Activated CD4-positive, alpha-beta memory T cell treated with anti-CD3 and anti-CD28 coated beads for 36 hours (primary cell): Measurements from ENCODE around the gene ABCA1. TPM values are rescaled to one million over a fixed set of nuclear protein-coding genes. Genes with fewer than 3 reads are reported as not detected.

Source experiments
- CTCF ChIA-PET: fragments of 350-600 bp; sonication (Branson Sonifier 250); formaldehyde crosslinking; loops from one replicate; lab custom pipeline; 2021; ENCODE audit warnings: antibody characterized with exemption, inconsistent platforms; lab: Charles Lee
- POLR2A ChIA-PET: fragments of 350-600 bp; sonication (Branson Sonifier 250); formaldehyde crosslinking; loops from one replicate; lab custom pipeline; 2021; ENCODE audit warnings: antibody characterized with exemption; lab: Charles Lee
- DNase-seq: peaks from one replicate; pipeline ENCODE4 v3.0.0-alpha.2; 2020
- H3K27ac Mint-ChIP-seq: one replicate; pipeline ENCODE4 v1.8.0; 2021; ENCODE audit warnings: mixed read lengths
- H3K27me3 Mint-ChIP-seq: one replicate; pipeline ENCODE4 v1.8.0; 2021; ENCODE audit warnings: mixed read lengths
- H3K36me3 Mint-ChIP-seq: one replicate; pipeline ENCODE4 v1.8.0; 2021; ENCODE audit warnings: mixed read lengths
- H3K4me1 Mint-ChIP-seq: one replicate; pipeline ENCODE4 v1.8.0; 2021; ENCODE audit warnings: low read depth, mixed read lengths
- H3K4me3 Mint-ChIP-seq: one replicate; pipeline ENCODE4 v1.8.0; 2021; ENCODE audit warnings: mild to moderate bottlenecking, mixed read lengths
- H3K9me3 Mint-ChIP-seq: one replicate; pipeline ENCODE4 v1.8.0; 2021; ENCODE audit warnings: mixed read lengths
- intact Hi-C: fragments of 100-400 bp; cut with micrococcal nuclease; formaldehyde crosslinking; loops from one replicate; pipeline ENCODE4 v1.15.1; 2023
- total RNA-seq, 2 experiments: library from RNA; stranded (reverse); gene quantifications; one replicate each; pipeline ENCODE4 v1.2.3, GENCODE V29; 2021

The ABCA1 gene
- total RNA-seq, 2 experiments from 2014 or later = 6.1 TPM

- no peak overlapping the region for H3K4me3 Mint-ChIP-seq
- H3K9me3 Mint-ChIP-seq = no peaks in the 10 kb centered on the region
- intact Hi-C loops = no loop called here
- H3K27ac Mint-ChIP-seq = no peak overlapping the region
- DNase-seq = no peak
- no peaks in the 10 kb centered on the region for H3K27me3 Mint-ChIP-seq
- ChIA-PET POLR2A (no interaction called here), CTCF (no interaction called here)
- H3K4me1 Mint-ChIP-seq = no peaks in the 10 kb centered on the region
- no peaks in the 10 kb centered on the region for H3K36me3 Mint-ChIP-seq
Observed at GRCh38 chr9:104800068-104800785, 127.7 kb downstream of the ABCA1 start.

GRCh38 chr9:104798209-104798995, 129.6 kb downstream of the ABCA1 start:
- H3K27ac Mint-ChIP-seq = no peak overlapping the region
- no peak overlapping the region for H3K4me3 Mint-ChIP-seq
- no peaks in the 10 kb centered on the region for H3K27me3 Mint-ChIP-seq
- ChIA-PET CTCF (no interaction called here), POLR2A (no interaction called here)
- peaks cover 6% of the 10 kb centered on the region for H3K36me3 Mint-ChIP-seq
- peaks cover 4% of the 10 kb centered on the region for H3K4me1 Mint-ChIP-seq
- H3K9me3 Mint-ChIP-seq = no peaks in the 10 kb centered on the region
- intact Hi-C loops = no loop called here
- DNase-seq = no peak

- Mint-ChIP-seq H3K4me3 (no peak overlapping the region), H3K9me3 (no peaks in the 10 kb centered on the region), H3K27me3 (no peaks in the 10 kb centered on the region), H3K4me1 (peaks cover 4% of the 10 kb centered on the region), H3K27ac (no peak overlapping the region), H3K36me3 (peaks cover 8% of the 10 kb centered on the region)
- POLR2A ChIA-PET = no interaction called here
- CTCF ChIA-PET = no interaction called here
- DNase-seq = no peak
- intact Hi-C loops = no loop called here
Observed at GRCh38 chr9:104795857-104796256, 132.1 kb downstream of the ABCA1 start.

- no peak overlapping the region for H3K4me3 Mint-ChIP-seq
- ChIA-PET CTCF (no interaction called here), POLR2A (no interaction called here)
- H3K27me3 Mint-ChIP-seq = no peaks in the 10 kb centered on the region
- peaks cover 8% of the 10 kb centered on the region for H3K36me3 Mint-ChIP-seq
- no peak for DNase-seq
- H3K4me1 Mint-ChIP-seq = peaks cover 4% of the 10 kb centered on the region
- intact Hi-C loops = no loop called here
- H3K27ac Mint-ChIP-seq = no peak overlapping the region
- H3K9me3 Mint-ChIP-seq = no peaks in the 10 kb centered on the region
Observed at GRCh38 chr9:104795082-104795481, 132.9 kb downstream of the ABCA1 start.

GRCh38 chr9:104794070-104794469, 133.9 kb downstream of the ABCA1 start:
- peaks cover 8% of the 10 kb centered on the region for H3K36me3 Mint-ChIP-seq
- intact Hi-C loops = no loop called here
- ChIA-PET CTCF (no interaction called here), POLR2A (no interaction called here)
- peaks cover 4% of the 10 kb centered on the region for H3K4me1 Mint-ChIP-seq
- no peaks in the 10 kb centered on the region for H3K9me3 Mint-ChIP-seq
- no peak overlapping the region for H3K27ac Mint-ChIP-seq
- peak; percentile 44 for DNase-seq
- no peak overlapping the region for H3K4me3 Mint-ChIP-seq
- no peaks in the 10 kb centered on the region for H3K27me3 Mint-ChIP-seq

- Mint-ChIP-seq H3K9me3 (no peaks in the 10 kb centered on the region), H3K4me3 (no peak overlapping the region), H3K4me1 (no peaks in the 10 kb centered on the region), H3K27ac (no peak overlapping the region), H3K27me3 (no peaks in the 10 kb centered on the region), H3K36me3 (peaks cover 7% of the 10 kb centered on the region)
- DNase-seq = no peak
- POLR2A ChIA-PET = no interaction called here
- CTCF ChIA-PET = no interaction called here
- intact Hi-C loops = no loop called here
Observed at GRCh38 chr9:104788251-104788650, 139.7 kb downstream of the ABCA1 start.

- H3K36me3 Mint-ChIP-seq = peaks cover 7% of the 10 kb centered on the region
- DNase-seq = no peak
- no peak overlapping the region for H3K27ac Mint-ChIP-seq
- no peaks in the 10 kb centered on the region for H3K4me1 Mint-ChIP-seq
- intact Hi-C loops = no loop called here
- ChIA-PET POLR2A (no interaction called here), CTCF (interaction anchor here (0.7 kb wide), 1 partner anchor 207 kb away, joined by 3 read pairs; no protein-coding TSS in a partner anchor)
- no peak overlapping the region for H3K4me3 Mint-ChIP-seq
- no peaks in the 10 kb centered on the region for H3K27me3 Mint-ChIP-seq
- no peaks in the 10 kb centered on the region for H3K9me3 Mint-ChIP-seq
Observed at GRCh38 chr9:104787306-104788015, 140.5 kb downstream of the ABCA1 start.

- POLR2A ChIA-PET = no interaction called here
- Mint-ChIP-seq H3K27ac (no peak overlapping the region), H3K4me1 (no peaks in the 10 kb centered on the region), H3K36me3 (peaks cover 7% of the 10 kb centered on the region), H3K9me3 (no peaks in the 10 kb centered on the region), H3K4me3 (no peak overlapping the region), H3K27me3 (peaks cover 1% of the 10 kb centered on the region)
- intact Hi-C loops = no loop called here
- DNase-seq = no peak
- CTCF ChIA-PET = interaction anchor here (0.7 kb wide), 1 partner anchor 208 kb away, joined by 3 read pairs; no protein-coding TSS in a partner anchor
Observed at GRCh38 chr9:104786293-104786692, 141.7 kb downstream of the ABCA1 start.

- POLR2A ChIA-PET = no interaction called here
- Mint-ChIP-seq H3K36me3 (peaks cover 7% of the 10 kb centered on the region), H3K27me3 (peaks cover 1% of the 10 kb centered on the region), H3K4me1 (no peaks in the 10 kb centered on the region), H3K27ac (no peak overlapping the region), H3K4me3 (no peak overlapping the region), H3K9me3 (no peaks in the 10 kb centered on the region)
- DNase-seq = no peak
- intact Hi-C loops = loop anchor here (5.0 kb wide), 1 partner anchor 373 kb away; no protein-coding TSS in a partner anchor
- CTCF ChIA-PET = no interaction called here
Observed at GRCh38 chr9:104784098-104784497, 143.9 kb downstream of the ABCA1 start.

GRCh38 chr9:104783588-104783987, 144.4 kb downstream of the ABCA1 start:
- H3K27me3 Mint-ChIP-seq = peaks cover 1% of the 10 kb centered on the region
- no peak overlapping the region for H3K4me3 Mint-ChIP-seq
- no peak overlapping the region for H3K27ac Mint-ChIP-seq
- H3K4me1 Mint-ChIP-seq = no peaks in the 10 kb centered on the region
- no peak for DNase-seq
- H3K9me3 Mint-ChIP-seq = no peaks in the 10 kb centered on the region
- intact Hi-C loops = loop anchor here (5.0 kb wide), 1 partner anchor 374 kb away; no protein-coding TSS in a partner anchor
- ChIA-PET POLR2A (no interaction called here), CTCF (no interaction called here)
- H3K36me3 Mint-ChIP-seq = peaks cover 7% of the 10 kb centered on the region

- no peaks in the 10 kb centered on the region for H3K9me3 Mint-ChIP-seq
- peaks cover 7% of the 10 kb centered on the region for H3K36me3 Mint-ChIP-seq
- no peak for DNase-seq
- no peak overlapping the region for H3K4me3 Mint-ChIP-seq
- H3K27me3 Mint-ChIP-seq = peaks cover 1% of the 10 kb centered on the region
- intact Hi-C loops = loop anchor here (2.0 to 5.0 kb wide), 2 partner anchors 376 to 634 kb away; no protein-coding TSS in a partner anchor
- ChIA-PET CTCF (interaction anchor here (1.3 kb wide), 1 partner anchor 635 kb away, joined by 3 read pairs; no protein-coding TSS in a partner anchor), POLR2A (no interaction called here)
- no peak overlapping the region for H3K27ac Mint-ChIP-seq
- no peaks in the 10 kb centered on the region for H3K4me1 Mint-ChIP-seq
Observed at GRCh38 chr9:104780796-104781395, 147.1 kb downstream of the ABCA1 start.
